ENCODE measurements around the gene PATZ1.
"Not testable (repeated sequence)": the region's sequence is repeated elsewhere in the genome, so short reads cannot be mapped to it uniquely, and the experiment has no call there.

Gene PATZ1, protein sequence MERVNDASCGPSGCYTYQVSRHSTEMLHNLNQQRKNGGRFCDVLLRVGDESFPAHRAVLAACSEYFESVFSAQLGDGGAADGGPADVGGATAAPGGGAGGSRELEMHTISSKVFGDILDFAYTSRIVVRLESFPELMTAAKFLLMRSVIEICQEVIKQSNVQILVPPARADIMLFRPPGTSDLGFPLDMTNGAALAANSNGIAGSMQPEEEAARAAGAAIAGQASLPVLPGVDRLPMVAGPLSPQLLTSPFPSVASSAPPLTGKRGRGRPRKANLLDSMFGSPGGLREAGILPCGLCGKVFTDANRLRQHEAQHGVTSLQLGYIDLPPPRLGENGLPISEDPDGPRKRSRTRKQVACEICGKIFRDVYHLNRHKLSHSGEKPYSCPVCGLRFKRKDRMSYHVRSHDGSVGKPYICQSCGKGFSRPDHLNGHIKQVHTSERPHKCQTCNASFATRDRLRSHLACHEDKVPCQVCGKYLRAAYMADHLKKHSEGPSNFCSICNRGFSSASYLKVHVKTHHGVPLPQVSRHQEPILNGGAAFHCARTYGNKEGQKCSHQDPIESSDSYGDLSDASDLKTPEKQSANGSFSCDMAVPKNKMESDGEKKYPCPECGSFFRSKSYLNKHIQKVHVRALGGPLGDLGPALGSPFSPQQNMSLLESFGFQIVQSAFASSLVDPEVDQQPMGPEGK

DNA sequence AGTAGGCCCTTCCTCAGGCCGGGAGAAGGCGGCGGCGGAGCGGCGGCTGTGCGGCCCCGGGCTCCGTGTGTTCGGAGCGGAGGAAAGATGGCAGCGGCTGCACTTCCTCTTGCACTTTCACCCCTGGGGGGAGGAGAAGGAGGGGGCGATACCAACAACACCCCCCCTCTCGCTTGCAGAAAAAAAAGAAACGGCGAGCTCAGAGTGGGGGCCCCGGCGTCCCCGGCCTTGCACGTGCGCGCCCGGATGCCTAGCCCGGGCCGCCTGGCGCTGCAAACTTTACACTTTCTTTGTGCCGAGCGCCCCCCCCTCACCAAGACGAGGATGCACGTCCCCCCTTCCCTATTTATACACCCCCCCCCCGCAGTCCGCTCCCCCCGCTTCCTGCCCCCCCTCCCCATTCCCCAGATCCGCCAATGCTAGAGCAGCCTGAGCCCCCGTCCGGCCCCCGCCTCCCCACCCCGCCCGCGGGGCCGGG is at the start of gene PATZ1:
TSS of gene PATZ1 (minus strand) at position 92 of the 478 bp plus-strand sequence. CDS start 744 bp downstream, outside the sequence.
- DNase-seq (ENCODE audit: low spot score), result peak; percentile 85

DNA sequence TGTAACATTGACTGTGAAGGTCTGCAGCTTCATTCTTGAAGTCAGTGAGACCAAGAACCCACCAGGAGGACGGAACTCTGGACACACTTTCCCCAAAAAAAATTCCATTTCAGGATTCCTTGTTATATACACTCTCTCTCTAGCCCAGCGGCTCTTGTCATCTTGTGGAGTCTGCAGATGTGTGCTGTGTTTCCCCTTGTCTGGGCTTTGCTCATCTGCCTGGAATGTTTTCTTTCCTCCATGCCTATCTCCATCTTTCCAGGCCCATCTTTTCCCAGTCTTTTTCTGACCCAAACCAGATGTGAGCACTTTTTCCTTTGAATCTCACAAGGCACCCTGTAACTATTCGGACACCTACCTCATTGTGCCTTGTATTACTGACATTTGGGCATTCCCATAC is 48.2 kb upstream of the PATZ1 start:
- no peak for DNase-seq (ENCODE audit: low spot score)

GRCh38 chr22:31393893-31394292 is 47.7 kb upstream of the PATZ1 start:
- no peak for DNase-seq (ENCODE audit: low spot score)

DNA sequence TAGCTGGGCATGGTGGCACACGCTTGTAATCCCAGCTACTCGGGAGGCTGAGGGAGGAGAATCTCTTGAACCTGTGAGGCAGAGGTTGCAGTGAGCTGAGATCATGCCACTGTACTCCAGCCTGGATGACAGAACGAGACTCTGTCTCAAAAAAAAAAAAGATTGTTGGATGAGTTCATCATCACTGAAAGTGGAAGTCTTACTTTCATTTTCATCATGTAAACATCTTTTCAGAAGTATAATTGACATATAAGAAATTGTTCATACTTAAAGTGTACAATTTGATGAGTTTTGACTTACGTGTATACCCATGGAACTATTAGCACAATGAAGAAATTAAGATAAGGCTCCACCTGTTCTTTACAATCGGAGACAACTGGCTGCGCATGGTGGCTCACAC is 32.5 kb upstream of the PATZ1 start:
- not testable (repeated sequence) for DNase-seq (ENCODE audit: low spot score)

DNA sequence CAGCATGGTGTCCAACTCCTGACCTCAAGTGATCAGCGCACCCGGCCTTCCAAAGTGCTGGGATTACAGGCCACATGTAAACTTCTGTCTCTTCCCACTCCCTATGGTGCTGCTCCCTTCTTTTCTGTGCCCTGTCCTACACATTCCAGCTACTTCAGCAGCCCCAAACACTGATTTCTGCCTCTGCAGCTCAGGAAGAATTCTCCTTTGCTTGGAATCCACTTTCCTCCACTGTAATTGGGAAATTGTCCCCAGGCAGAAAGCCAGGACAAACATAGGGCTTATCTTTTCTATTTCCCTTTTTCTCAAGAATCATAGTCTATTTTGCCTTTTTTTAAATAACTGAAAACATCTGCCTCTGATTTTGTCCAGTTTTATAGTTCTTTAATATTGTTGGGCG is 32.0 kb upstream of the PATZ1 start:
- DNase-seq (ENCODE audit: low spot score), result no peak

- DNase-seq (ENCODE audit: low spot score), result no peak
Measured at GRCh38 chr22:31377612-31378011, 31.5 kb upstream of the PATZ1 start.

DNA sequence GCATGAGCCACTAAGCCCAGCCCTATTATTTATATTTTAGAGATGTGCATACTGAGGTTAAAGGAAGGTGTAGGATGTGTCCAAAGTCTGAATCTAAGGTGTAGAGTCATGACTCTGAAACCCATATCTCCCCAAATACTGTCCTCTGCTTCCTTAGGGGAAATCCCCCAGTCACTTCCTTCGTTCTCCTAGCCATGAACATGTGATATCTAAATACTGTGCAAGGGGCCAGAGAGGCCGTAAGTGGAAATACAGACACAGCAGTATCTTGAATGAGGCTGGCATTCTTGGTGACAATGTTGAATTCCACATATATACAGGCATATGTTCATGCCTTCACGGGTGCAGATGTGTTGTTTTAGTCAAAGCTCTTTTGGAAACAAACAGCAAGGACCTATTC is 21.3 kb upstream of the PATZ1 start:
- DNase-seq (ENCODE audit: low spot score), result no peak

GRCh38 chr22:31363885-31364465 is 17.8 kb upstream of the PATZ1 start:
- no peak for DNase-seq (ENCODE audit: low spot score)

DNA sequence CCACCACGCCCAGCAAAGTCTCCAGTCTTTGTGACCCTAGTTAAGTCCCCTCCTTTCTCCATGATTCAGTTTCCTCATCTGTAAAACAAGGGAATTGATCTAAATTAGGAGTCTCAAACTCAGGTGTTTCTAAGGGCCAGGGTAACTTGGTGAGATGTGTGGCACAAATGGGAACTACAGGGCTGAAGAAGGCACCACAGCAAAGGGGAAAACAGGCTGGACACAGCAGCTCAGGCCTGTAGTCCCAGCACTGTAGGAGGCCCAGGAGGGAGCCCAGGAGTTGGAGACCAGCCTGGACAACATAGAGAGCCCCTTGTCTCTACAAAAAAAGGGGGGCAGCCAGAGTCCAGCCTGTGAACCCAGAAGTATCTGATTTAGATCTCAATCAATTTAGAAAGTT is 15.6 kb upstream of the PATZ1 start:
- DNase-seq (ENCODE audit: low spot score), result no peak

DNA sequence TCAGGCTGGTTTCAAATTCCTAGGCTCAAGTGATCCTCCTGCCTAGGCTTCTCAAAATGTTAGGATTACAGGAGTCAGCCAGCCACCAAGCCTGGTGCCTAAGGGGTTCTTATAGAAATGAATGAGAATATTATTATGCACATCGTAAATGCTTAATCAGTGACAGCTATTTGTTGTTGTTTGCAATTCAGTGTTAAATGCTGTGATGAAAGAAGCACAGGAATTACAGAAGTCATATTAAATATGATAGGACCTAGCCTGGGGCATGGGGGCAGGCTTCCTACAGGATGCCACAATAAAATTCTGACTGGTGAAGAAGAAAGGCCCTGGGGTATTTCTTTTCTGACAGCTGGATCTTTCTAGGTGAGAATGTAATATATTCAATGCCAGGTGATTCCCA is 13.9 kb upstream of the PATZ1 start:
- DNase-seq (ENCODE audit: low spot score), result no peak

GRCh38 chr22:31354515-31354914 is 8.4 kb upstream of the PATZ1 start:
- no peak for DNase-seq (ENCODE audit: low spot score)

GRCh38 chr22:31350410-31350863 is 4.3 kb upstream of the PATZ1 start:
- DNase-seq (ENCODE audit: low spot score), result no peak

DNA sequence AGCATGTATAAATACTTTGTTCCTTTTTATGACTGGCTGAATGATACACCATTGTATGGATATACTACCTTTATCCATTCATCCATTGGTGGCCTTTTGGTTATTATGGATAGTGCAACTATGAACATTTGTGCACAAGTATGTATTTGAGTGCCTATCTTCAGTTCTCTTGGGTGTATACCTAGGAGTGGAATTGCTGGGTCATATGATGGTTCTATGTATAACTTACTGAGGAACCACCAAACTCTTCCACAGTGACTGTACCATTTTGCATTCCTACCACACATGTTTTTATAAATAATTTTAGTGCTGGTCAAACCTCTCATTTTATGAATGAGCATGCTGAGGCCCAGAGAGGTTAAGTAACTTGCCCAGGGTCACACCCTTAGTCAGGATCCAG is 3.8 kb upstream of the PATZ1 start:
- no peak for DNase-seq (ENCODE audit: low spot score)

GRCh38 chr22:31348766-31349165 is 2.6 kb upstream of the PATZ1 start:
- no peak for DNase-seq (ENCODE audit: low spot score)

DNA sequence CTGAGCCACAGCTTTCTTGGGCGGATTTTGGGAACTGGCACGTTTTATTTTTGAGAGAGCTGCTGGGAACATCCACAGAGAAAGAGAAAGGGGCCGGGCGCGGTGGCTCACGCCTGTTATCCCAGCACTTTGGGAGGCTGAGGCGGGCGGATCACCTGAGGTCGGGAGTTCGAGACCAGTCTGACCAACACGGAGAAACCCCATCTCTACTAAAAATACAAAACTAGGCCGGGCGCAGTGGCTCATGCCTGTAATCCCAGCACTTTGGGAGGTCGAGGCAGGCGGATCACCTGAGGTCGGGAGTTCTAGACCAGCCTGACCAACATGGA is 1.8 kb upstream of the PATZ1 start:
- DNase-seq (ENCODE audit: low spot score), result not testable (repeated sequence)

DNA sequence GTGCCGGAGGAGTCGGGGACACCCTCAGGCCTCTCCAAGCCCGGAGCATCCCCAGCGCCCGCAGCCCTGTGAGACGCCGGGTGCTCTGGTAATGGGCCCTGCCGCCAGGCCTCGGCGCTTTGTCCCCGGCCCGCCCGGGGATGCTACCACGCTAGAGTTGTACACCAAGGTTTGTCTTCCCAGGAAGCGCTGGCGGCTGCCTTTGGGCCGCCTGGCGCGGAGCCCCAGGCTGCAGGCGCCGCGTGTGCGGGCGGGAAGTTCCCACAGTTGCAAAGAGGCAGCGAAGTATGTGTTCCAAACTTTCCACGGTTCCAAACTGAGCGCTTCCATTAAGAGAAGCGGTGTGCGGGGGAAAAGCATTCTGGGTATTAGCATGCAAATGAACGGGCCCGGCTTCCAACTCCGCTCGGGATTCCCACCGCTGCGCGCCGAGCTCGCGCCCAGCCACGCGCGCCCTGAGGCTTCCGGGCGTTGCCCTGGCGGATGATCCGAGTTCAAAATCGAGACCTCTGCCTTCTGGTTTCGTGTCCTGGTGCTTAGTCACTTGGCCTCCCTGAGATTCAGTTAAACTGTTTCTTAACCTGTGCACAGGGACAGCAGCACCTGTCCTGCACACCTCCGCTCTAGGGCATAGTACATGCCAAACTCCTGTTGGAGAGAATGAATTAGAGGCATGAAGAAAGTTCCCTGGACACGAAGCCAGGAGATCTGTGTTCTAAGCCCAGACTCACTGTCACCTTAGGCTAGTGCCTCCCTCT is 1.3 kb upstream of the PATZ1 start:
- DNase-seq (ENCODE audit: low spot score), result peak; percentile 82

GRCh38 chr22:31346733-31347250 is 646 bp upstream of the PATZ1 start:
- DNase-seq (ENCODE audit: low spot score), result peak; percentile 83

GRCh38 chr22:31345331-31346254 is 553 bp downstream of the PATZ1 start:
- peak; percentile 92 for DNase-seq (ENCODE audit: low spot score)

GRCh38 chr22:31344578-31345330 is 1.4 kb downstream of the PATZ1 start:
- DNase-seq (ENCODE audit: low spot score), result no peak

DNA sequence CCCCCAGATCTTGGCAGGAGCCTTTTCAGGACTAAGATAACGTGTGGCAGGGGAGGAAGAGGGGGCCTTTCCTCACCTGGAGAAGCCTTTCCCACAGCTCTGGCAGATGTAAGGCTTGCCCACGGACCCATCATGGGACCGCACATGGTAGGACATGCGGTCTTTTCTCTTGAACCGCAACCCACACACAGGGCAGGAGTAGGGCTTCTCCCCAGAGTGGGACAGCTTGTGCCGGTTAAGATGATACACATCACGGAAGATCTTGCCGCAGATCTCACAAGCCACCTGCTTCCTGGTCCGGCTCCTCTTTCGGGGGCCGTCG is 1.9 kb downstream of the PATZ1 start:
- no peak for DNase-seq (ENCODE audit: low spot score)

All from left forelimb (tissue), 1 donor.